Measurements from ENCODE around the gene NBAS.

The NBAS gene

GRCh38 chr2:15311926-15312325 is 249.2 kb downstream of the NBAS start:
- Histone ChIP-seq H3K36me3 (ENCODE audit: insufficient read depth, low read length) (0 out of 2 replicates have a peak, but pooled peaks cover 8% of the 10 kb centered on the region), H3K9me2 (ENCODE audit: low read depth, low read length) (no peaks in the 10 kb centered on the region), H3K79me2 (ENCODE audit: insufficient read depth, low read length) (no peaks in the 10 kb centered on the region), H3K27ac (ENCODE audit: low read depth, low read length, poor library complexity, severe bottlenecking) (peak overlapping the region; percentile 33), H4K20me1 (ENCODE audit: insufficient read depth, low read length) (no peaks in the 10 kb centered on the region), H2AFZ (ENCODE audit: low read length) (no peak overlapping the region), H3K4me2 (ENCODE audit: low read length) (peak overlapping the region; percentile 2; the same call in 1 of the 2 replicates), H3K27me3 (ENCODE audit: insufficient read depth, low read length) (no peaks in the 10 kb centered on the region), H3K9me3 (ENCODE audit: low read length) (no peaks in the 10 kb centered on the region), H3K4me3 (ENCODE audit: low read depth, low read length, poor library complexity, severe bottlenecking) (no peak overlapping the region), H3K4me1 (ENCODE audit: insufficient read depth, low read length, severe bottlenecking) (peaks cover 18% of the 10 kb centered on the region), H3K9ac (ENCODE audit: low read length) (no peak overlapping the region), H3F3A (ENCODE audit: insufficient read depth, low read length) (no peaks in the 10 kb centered on the region)
- TF ChIP-seq, protein P1, sequence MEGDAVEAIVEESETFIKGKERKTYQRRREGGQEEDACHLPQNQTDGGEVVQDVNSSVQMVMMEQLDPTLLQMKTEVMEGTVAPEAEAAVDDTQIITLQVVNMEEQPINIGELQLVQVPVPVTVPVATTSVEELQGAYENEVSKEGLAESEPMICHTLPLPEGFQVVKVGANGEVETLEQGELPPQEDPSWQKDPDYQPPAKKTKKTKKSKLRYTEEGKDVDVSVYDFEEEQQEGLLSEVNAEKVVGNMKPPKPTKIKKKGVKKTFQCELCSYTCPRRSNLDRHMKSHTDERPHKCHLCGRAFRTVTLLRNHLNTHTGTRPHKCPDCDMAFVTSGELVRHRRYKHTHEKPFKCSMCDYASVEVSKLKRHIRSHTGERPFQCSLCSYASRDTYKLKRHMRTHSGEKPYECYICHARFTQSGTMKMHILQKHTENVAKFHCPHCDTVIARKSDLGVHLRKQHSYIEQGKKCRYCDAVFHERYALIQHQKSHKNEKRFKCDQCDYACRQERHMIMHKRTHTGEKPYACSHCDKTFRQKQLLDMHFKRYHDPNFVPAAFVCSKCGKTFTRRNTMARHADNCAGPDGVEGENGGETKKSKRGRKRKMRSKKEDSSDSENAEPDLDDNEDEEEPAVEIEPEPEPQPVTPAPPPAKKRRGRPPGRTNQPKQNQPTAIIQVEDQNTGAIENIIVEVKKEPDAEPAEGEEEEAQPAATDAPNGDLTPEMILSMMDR (IDR thresholded peaks at IDR 0.05; ENCODE audit: low read length) = no peak
- TF ChIP-seq EZH2 (IDR thresholded peaks at IDR 0.05; ENCODE audit: borderline replicate concordance, low read length) = no peak

DNA sequence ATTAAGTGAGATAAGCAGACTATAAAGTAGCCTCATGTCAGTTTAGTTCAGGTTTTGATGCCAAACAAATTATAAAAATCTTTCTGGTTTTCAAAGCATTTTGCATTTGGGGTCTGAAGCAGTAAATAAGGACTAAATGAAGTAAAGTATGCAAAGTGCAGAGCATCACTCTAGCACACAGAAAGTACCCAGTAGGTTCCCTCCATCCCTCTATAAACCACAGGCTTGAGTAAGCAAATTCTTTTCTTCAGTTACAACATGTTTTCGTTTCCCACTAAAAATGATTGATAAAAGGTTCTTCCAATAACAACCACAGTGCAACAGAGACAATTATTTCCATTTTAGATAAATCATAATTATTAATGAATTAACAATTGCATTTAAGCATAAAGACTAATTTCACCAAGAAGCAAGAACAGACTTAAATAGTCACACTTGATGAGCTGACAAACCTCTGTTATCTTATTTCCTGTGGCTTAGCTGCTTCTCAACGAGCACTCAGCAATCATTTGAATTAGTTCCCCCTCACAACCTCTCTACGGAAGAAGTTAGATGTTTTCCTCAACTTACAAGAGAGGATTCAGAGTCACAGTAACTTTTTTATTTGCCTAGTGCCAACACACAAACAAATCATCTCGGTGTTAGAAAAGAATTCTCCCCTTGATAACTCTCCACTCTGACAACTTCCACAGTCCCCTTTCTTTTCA is 249.8 kb downstream of the NBAS start:
- no peaks in the 10 kb centered on the region for H3K27me3 ChIP-seq (ENCODE audit: insufficient read depth, low read length)
- H3K9me2 ChIP-seq (ENCODE audit: low read depth, low read length) = no peaks in the 10 kb centered on the region
- no peak for TF ChIP-seq EZH2 (IDR thresholded peaks at IDR 0.05; ENCODE audit: borderline replicate concordance, low read length)
- TF ChIP-seq, protein P1 (IDR thresholded peaks at IDR 0.05; ENCODE audit: low read length) = no peak
- H3K4me1 ChIP-seq (ENCODE audit: insufficient read depth, low read length, severe bottlenecking) = peaks cover 18% of the 10 kb centered on the region
- H2AFZ ChIP-seq (ENCODE audit: low read length) = no peak overlapping the region
- H3K4me3 ChIP-seq (ENCODE audit: low read depth, low read length, poor library complexity, severe bottlenecking) = no peak overlapping the region
- peak overlapping the region; percentile 2; the same call in 1 of the 2 replicates for H3K4me2 ChIP-seq (ENCODE audit: low read length)
- no peaks in the 10 kb centered on the region for H3K9me3 ChIP-seq (ENCODE audit: low read length)
- no peak overlapping the region for H3K9ac ChIP-seq (ENCODE audit: low read length)
- no peaks in the 10 kb centered on the region for H4K20me1 ChIP-seq (ENCODE audit: insufficient read depth, low read length)
- H3F3A ChIP-seq (ENCODE audit: insufficient read depth, low read length) = no peaks in the 10 kb centered on the region
- no peaks in the 10 kb centered on the region for H3K79me2 ChIP-seq (ENCODE audit: insufficient read depth, low read length)
- H3K27ac ChIP-seq (ENCODE audit: low read depth, low read length, poor library complexity, severe bottlenecking) = peak overlapping the region; percentile 33
- 0 out of 2 replicates have a peak, but pooled peaks cover 9% of the 10 kb centered on the region for H3K36me3 ChIP-seq (ENCODE audit: insufficient read depth, low read length)

- Histone ChIP-seq H3K9me3 (ENCODE audit: low read length) (no peaks in the 10 kb centered on the region), H3K36me3 (ENCODE audit: insufficient read depth, low read length) (0 out of 2 replicates have a peak, but pooled peaks cover 9% of the 10 kb centered on the region), H2AFZ (ENCODE audit: low read length) (no peak overlapping the region), H3K27me3 (ENCODE audit: insufficient read depth, low read length) (no peaks in the 10 kb centered on the region), H3K27ac (ENCODE audit: low read depth, low read length, poor library complexity, severe bottlenecking) (no peak overlapping the region), H3K9me2 (ENCODE audit: low read depth, low read length) (no peaks in the 10 kb centered on the region), H3K79me2 (ENCODE audit: insufficient read depth, low read length) (no peaks in the 10 kb centered on the region), H3K9ac (ENCODE audit: low read length) (no peak overlapping the region), H3F3A (ENCODE audit: insufficient read depth, low read length) (no peaks in the 10 kb centered on the region), H4K20me1 (ENCODE audit: insufficient read depth, low read length) (no peaks in the 10 kb centered on the region), H3K4me2 (ENCODE audit: low read length) (no peak overlapping the region), H3K4me1 (ENCODE audit: insufficient read depth, low read length, severe bottlenecking) (peaks cover 14% of the 10 kb centered on the region), H3K4me3 (ENCODE audit: low read depth, low read length, poor library complexity, severe bottlenecking) (no peak overlapping the region)
- TF ChIP-seq EZH2 (IDR thresholded peaks at IDR 0.05; ENCODE audit: borderline replicate concordance, low read length) = no peak
- TF ChIP-seq, protein P1 (IDR thresholded peaks at IDR 0.05; ENCODE audit: low read length) = no peak
Measured at GRCh38 chr2:15307526-15307925, 253.6 kb downstream of the NBAS start.

Data from OCI-LY1 (cell line).